Anterior cingulate cortex (tissue), 58 donors: ENCODE measurements around the gene FNDC10.
"Not testable (repeated sequence)": the region's sequence is repeated elsewhere in the genome, so short reads cannot be mapped to it uniquely, and the experiment has no call there.

ENCODE experiments used
- DNase-seq, 58 donors: peaks; one replicate each; lab custom pipeline; 2025; lab: John Stamatoyannopoulos, UW

FNDC10 gene

DNA sequence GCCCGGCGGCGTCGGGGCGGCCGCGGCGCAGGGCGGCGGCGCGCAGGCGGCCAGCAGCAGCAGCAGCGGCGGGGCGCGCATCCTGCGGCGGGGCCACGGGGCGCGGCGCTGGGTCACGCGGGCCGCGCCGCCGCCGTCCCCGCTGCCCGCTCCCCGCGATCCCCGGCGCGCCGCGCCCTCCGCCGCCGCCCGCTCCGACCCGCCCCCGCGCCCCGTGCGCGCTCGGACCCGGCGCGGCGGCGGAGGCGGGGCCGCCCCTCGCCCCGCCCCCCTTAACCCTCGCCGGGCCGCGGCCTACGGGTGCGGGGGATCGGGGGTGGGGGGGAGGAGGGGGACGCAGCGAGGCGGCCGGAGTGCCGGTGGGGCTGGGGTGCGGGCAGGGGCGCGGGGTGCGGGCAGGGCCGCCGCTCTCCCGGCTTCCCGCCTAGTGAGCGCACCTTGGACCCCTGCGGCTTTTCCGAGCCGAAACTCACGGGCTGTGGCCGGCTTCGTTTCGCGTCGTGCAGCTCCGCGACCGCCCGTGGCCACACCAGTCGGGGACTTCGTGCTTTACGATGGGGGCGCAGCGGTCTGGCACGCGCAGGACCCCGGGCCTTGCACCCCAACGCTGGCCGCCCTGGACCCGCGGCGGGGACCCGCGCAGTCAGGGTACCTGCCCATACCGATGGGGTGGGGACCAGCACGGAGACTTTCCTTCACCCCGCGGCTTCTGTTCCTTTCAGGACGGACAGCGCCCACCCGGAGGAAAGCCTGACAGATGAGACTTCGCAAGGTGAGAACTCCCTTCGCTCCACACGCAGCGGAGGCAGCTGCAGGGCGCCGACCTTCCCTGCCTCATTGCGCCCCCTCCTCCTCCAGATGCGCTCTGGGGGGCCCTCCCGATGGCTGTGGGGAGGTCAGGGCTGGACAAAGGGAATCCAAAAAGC lies at the start of gene FNDC10:
TSS of gene FNDC10 (minus strand) at position 201 of the 926 bp plus-strand sequence. CDS start at position 81, 120 bp downstream.
- DNase-seq, result no peak

DNA sequence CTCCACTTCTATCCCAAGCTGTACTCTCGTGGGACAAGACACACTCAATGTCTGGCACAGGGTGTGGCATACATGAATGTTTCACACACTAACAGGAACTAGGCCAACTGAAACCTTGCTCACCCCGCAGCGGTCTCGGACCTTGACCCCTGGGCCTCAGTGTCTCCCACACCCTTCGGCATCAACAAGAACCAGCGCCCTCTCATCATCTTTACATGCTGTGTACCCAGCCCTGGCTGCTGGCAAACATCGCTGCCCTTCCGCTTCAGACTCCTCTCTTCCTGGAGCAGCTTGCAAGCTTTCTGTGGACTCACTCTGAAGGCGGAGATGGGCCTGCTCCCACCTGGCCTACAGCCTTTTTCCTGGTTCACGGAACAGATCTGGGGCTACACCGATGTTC lies 48.3 kb upstream of the FNDC10 start:
- not testable (repeated sequence) for DNase-seq

DNA sequence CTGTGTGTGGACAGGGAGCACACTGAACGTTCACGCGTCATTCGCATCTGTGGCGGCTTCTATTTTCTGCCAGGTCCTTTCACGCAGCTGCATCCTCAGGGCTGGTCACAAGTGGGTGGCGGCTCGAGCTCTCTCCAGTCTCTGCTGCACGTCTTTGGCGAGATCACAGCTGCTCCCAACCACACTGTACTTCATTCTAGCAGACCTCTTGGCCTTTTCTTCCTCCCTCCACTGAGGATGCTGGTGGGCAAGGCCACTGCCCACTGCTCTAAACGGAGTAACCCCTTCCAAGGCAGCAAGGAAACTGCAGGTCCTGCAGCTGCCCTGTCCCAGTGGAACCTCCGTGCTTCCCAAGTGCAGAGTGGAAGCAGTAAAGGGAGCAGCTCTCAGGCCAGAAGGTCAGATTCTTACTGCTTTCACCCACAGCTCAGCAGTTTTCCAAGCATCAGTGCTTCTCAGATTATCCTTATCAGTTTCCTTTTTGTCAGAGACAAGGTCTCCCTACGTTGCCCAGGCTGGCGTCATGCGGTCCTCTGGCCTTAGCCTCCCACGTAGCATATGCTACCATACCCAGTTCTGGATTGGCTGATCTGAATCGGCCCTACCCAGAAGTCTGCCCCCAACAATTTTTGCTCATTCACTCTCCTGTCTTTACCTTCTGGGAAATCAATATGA lies 47.8 kb upstream of the FNDC10 start:
- DNase-seq, result not testable (repeated sequence)

DNA sequence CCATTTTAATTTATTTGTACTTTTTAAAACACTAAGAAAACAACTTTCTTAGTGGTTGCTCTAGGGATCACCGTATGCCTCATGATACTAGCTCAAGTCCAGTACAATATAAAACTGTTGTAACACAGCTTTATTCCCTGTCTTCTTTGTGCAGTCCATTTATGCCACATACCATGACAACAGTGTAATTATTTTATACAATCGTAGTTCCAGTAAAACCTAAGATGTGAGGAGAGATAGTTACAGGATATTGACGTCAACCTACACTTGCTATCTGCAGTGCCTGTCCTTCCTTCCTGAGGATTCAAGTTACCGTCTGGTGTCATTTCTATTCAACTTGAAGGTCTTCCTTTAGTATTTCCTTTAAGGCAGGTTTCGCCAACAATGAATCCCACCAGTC lies 46.4 kb upstream of the FNDC10 start:
- not testable (repeated sequence) for DNase-seq

DNA sequence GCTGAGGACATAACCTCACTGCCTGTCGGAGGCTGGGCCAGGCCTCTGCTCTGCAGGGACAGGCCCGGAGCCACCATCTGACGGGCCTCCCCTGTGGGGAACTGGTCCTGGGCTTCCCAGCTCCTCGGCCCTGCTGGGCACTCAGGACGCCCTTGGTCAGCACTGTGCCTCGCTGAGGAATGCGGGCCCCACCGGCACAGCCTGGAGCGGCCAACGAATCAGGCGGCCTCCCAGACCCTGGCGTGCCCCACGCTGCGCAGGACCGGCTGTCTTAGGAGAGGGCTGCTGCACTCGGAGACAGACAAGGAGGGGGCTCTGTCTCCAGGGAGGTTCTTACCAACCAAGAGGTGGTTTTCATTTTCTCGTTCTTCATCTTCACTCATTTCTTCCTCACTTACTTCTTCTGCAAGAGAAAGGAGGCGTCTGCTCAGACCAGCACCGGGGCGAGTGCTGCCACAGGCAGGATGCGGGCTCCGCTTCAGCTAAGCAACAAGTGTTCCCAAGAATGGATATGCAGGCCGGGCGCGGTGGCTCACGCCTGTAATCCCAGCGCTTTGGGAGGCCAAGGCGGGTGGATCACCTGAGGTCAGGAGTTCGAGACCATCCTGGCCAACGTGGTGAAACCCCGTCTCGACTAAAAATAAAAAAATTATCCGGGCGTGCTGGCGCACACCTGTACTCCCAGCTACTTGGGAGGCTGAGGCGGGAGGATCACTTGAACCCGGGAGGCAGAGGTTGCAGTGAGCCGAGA lies 41.0 kb upstream of the FNDC10 start:
- DNase-seq, result not testable (repeated sequence)

DNA sequence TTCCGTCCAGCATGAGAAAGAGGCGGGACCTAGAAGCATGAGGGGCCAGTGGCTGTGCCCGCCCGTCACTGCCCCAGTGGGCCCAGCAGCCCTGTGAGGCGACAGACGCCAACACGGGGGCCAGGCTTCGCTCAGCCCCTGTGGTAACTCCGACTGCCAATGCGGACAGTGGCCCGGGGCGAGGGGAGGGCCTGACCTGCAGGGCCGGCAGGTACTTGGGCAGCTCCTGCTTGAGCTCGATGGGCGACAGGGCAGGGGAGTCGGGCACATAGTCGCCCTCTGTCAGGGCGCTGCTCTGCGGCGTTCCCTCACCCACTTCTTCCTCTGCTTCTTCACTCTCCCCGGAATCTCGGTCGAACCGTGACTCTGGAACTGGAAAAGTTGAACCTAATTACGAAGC lies 40.1 kb upstream of the FNDC10 start:
- DNase-seq, result not testable (repeated sequence)

DNA sequence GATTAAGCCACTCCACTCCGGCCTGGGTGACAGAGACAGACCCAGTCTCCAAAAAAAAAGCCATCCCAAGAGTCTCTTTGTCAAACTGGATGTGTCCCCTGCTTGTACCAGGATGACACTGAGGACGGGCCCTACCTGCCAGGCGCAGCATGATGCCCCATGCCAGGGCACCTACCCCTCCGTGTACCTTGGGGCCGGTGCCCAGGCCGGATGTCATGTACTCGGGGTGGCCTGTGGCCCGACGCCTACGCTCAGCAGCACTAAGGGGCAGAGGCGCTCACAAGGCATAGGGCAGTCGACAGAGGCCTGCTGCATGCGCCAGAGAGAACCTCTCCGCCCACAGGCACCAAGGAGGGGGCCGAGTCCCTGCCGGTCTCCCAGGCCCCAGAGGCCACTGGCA lies 39.4 kb upstream of the FNDC10 start:
- not testable (repeated sequence) for DNase-seq

DNA sequence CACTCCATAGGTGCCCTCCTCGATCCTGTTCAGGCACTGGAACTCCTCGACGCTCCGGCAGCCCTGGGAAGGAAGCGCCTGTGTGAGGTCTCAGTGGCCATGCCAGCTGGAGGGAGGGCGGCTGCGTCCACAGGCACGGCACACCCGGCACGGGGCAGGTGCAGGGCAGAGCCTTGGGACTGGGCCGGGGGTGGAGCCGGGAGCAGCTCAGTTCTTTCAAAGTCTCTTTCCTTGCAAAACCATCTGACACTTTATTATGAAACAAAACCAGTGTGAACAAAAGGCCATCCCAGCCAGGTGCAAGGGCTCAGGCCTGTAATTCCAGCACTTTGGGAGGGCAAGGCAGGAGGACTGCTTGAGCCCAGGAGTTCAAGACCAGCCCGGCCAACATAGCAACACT lies 38.6 kb upstream of the FNDC10 start:
- DNase-seq, result not testable (repeated sequence)

DNA sequence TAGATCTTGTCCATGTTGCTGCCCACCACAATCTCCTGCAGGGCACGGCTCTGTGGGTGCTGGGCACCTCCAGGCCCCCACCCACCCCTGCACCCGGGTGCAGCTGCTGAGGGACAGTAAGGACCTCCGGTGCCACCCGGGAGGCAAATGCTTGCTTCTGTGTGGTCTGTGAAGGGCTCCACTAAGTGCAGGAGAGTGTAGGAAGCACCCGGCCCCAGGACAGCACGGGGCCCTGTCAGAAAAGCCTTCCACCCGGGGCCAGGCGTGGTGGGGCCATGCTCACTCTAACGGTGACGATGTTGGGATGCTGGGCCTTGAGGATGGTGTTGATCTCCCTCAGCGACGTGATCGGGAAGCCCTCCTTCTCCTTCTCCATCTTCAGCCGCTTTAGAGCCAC lies 37.5 kb upstream of the FNDC10 start:
- DNase-seq, result not testable (repeated sequence)

DNA sequence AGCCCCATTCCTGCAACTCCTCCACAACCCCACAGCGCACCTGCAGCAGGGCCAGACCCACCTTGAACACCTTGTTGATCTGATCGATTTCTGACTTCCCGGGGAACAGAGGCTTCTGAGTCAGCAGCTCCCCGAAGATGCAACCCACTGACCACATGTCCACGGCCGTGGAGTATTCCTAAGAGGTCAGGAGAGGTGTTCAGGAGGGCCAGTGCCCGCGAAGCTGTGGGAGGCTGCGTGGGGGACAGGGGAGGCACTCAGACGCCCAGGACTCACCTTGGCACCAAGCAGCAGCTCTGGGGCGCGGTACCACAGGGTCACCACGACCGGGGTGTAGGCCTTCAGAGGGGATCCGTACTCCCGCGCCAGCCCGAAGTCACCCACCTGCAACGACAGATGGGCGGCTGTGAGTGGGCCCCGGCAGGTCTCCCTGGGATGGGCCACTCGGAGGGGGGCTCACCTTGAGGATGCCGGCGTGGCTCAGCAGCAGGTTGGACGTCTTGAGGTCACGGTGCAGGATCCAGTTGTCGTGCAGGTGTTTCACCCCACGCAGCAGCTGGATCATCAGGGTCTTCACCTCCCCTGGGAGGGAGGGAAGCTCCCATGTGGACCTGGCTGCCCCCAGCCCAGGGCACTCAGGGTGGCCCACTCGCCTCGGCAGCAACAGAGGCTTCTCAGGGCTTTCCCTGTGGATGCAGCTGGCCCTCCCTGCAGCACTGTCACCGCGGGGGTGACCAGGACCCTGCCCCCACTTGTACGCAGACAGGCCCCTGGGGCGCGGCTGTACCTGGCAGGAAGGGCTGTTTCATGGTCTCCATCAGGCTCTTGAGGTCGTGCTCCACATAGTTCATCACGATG lies 36.9 kb upstream of the FNDC10 start:
- DNase-seq, result not testable (repeated sequence)

DNA sequence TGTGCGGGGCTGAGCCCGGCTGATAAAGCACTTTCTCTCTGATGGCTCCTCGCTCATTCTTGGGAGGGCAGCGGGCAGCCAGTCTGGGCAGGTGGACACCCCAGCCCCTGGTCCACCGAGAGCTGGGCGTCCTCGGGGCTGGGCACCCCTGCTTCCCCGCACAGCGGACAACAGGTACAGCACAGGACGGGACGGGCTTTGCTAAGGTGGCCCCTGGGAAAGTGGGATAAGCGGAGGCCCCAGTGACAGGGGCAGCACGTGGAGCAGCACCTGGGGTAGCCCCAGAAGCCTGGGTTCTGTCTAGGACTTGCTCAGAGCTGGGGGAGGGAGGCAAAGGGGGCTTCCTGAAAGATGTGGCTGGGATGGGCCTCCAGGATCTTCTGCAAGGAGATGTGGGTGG lies 34.7 kb upstream of the FNDC10 start:
- DNase-seq, result not testable (repeated sequence)

DNA sequence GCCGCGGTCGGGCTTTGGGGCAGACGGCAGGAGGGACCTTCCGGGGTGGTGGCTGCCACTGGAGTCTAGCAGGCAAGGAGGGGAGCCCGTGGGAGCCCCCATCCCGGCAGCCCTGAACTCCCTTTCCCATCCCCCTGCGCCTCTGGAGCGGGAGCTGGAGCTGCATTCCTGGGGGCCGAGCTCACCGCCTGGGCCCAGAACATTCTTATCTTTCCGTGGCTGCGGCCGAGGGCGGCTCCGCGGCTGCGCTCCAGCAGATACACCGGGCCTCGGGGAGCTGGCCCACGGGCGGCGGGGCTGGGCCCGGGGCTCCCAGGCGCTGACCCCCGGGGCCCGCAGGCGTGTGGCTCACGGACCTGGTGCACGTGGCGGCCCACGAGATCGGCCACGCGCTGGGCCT lies 33.5 kb upstream of the FNDC10 start:
- DNase-seq, result not testable (repeated sequence)

DNA sequence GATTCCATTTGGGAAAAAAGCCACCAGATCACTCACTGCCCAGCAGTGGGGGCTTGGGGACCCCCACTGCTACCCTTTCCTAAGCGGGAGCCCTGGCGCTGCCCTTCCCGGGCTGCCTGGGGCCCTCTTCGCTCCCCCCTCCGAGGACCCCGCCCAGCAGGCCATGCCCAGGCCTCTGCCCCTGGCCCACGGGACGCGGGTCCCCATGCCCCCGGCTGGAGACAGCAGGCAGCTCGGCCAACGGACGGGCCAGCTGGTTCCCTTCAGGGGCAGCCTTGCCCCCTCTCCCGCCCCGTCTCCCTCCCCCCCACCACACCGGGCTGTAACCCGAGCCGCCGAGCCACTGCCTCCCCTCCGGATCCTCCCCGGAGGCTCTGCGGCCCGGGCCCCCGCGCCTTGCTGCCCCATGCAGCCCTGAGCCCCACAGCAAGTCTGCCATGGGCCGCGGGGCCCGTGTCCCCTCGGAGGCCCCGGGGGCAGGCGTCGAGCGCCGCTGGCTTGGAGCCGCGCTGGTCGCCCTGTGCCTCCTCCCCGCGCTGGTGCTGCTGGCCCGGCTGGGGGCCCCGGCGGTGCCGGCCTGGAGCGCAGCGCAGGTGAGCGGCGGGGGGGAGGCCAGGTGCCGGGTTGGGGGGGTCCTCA lies 32.0 kb upstream of the FNDC10 start, which contains the start of gene MMP23B:
TSS of gene MMP23B (plus strand) at position 392 of the 639 bp plus-strand sequence. CDS start at position 438, 46 bp downstream.
- no peak for DNase-seq

DNA sequence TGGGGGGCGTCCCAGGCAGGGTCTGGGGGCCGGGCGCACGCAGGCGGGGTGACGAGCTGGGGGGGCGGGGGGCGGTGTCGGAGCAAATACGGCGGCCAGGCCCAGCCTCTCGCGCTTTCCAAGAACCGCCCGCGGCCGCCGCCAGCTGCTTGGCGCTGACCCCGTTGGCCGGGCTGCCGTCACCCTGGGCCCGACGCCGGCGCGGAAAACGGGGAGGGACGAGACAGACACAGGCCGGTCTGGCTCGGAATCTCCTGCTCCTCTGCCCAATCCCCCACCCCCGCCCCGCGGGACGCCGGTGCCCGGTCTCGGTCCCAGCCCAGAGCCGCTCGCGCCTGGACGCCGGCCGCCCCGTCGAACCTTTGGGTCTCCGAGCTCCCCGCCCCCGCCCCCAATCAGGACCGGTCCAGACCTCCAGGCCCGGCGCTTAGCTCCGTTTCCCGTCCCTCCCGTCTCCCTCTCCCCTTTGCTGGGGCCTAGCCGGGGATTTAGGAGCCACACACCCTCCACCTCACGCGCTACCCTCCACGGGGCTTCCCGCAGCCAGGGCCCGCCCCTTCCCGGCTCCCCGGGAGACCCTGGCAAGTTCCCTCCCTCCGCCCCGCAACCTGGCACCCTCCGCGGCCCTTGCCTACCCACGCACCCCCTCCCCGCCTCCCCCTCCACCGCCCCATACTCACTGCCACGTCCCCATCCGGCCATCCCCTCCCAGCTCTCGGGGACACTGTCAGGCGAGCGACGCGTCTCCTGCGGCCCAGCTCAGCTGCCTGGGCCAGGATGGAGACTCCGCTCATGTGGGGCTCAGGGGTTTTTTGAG lies 31.2 kb upstream of the FNDC10 start:
- DNase-seq, result peak in 30 of 58 donors; percentile 7 to 60 (median 33)

DNA sequence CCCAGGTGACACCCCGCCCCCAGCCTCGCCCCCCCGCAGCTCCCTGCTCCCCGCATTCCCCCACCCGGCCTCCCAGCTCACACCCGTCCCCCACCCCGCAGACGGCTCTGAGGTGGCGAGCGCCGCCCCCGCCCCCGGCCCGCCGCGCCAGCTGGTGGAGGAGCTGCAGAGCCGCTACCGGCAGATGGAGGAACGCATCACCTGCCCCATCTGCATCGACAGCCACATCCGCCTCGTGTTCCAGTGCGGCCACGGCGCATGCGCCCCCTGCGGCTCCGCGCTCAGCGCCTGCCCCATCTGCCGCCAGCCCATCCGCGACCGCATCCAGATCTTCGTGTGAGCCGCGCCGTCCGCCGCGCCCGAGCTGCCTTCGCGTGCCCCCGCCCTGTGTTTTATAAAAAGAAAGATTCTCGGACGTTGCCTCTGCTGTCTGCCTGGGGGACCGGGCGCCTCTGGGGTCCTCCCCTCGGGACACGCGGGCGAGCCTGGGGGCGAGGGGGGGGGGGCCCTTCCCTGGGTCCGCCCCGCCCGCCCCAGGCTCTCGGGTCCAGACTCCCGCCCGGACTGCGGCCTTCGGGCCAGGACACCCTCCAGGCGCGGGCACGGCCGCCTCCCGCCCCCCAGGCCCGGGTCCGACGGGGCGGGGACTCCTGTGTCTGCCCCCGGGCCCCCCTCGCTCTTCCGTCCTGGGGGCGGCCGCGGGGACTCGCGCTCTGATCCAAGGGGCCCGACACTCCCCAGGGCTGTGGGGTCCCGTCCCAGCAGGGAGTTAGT lies 30.4 kb upstream of the FNDC10 start:
- peak in 32 of 58 donors; percentile 3 to 69 (median 33) for DNase-seq

DNA sequence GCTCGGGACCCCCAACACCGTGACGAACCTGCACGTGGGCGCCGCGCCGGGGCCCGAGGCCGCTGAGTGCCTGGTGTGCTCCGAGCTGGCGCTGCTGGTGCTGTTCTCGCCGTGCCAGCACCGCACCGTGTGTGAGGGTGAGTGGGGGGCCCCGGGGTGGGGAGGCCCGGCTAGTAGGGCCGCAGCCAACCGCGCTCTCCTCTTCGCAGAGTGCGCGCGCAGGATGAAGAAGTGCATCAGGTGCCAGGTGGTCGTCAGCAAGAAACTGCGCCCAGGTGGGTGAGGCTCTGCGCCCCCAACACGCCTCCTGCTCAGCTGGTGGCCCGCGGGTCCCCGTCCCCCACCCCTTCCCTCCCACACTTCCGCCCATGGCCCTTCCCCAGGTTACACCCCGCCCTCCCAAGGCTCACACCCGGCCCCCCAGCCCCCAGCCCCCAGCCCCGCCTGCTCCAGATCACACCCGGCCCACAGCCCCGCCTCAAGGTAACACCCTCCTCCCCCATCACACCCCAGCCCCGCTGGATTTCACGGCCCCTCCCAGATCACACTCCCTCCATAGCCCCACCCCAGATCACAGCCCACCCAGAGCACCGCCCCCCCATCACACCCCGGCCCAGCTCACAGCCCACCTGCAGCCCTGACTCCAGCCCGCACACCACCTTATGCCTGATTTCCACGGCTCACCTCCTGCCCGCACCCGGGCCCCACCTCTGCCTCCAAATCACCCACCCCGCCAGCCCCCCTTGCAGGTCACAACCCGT lies 29.7 kb upstream of the FNDC10 start:
- DNase-seq, result no peak
